Middle frontal gyrus (tissue), 1 donor: ENCODE measurements around the gene PLEKHM2.
"Not testable (repeated sequence)": the region's sequence is repeated elsewhere in the genome, so short reads cannot be mapped to it uniquely, and the experiment has no call there.

ENCODE experiments used
- DNase-seq: peaks from one replicate; pipeline ENCODE4 v3.0.0-alpha.2; 2015; ENCODE audit warnings: low spot score; ENCODE audit errors: extremely low spot score

The PLEKHM2 gene

GRCh38 chr1:15699321-15699720, 15.2 kb downstream of the PLEKHM2 start:
- not testable (repeated sequence) for DNase-seq

- DNase-seq = no peak
Observed at GRCh38 chr1:15700508-15700907, 16.4 kb downstream of the PLEKHM2 start.

- DNase-seq = no peak
Observed at GRCh38 chr1:15701784-15702183, 17.7 kb downstream of the PLEKHM2 start.

- DNase-seq = no peak
Observed at GRCh38 chr1:15702722-15703550, 18.8 kb downstream of the PLEKHM2 start.

- DNase-seq = peak; percentile 73
Observed at GRCh38 chr1:15703562-15703961, 19.4 kb downstream of the PLEKHM2 start.

GRCh38 chr1:15704526-15705183, 20.5 kb downstream of the PLEKHM2 start:
- DNase-seq = no peak

GRCh38 chr1:15705184-15705566, 21.1 kb downstream of the PLEKHM2 start:
- no peak for DNase-seq

- no peak for DNase-seq
Observed at GRCh38 chr1:15706751-15707150, 22.6 kb downstream of the PLEKHM2 start.

- no peak for DNase-seq
Observed at GRCh38 chr1:15707239-15707925, 23.3 kb downstream of the PLEKHM2 start.

- no peak for DNase-seq
Observed at GRCh38 chr1:15708486-15709137, 24.5 kb downstream of the PLEKHM2 start.

GRCh38 chr1:15709226-15709625, 25.1 kb downstream of the PLEKHM2 start:
- DNase-seq = no peak

- no peak for DNase-seq
Observed at GRCh38 chr1:15712168-15712567, 28.0 kb downstream of the PLEKHM2 start.

- peak; percentile 31 for DNase-seq
Observed at GRCh38 chr1:15714406-15715136, 30.5 kb downstream of the PLEKHM2 start.

GRCh38 chr1:15717418-15718125, 33.5 kb downstream of the PLEKHM2 start:
- no peak for DNase-seq

- no peak for DNase-seq
Observed at GRCh38 chr1:15718199-15718601, 34.1 kb downstream of the PLEKHM2 start.

GRCh38 chr1:15719381-15720120, 35.4 kb downstream of the PLEKHM2 start:
- no peak for DNase-seq

- DNase-seq = no peak
Observed at GRCh38 chr1:15720861-15721260, 36.7 kb downstream of the PLEKHM2 start.

- DNase-seq = no peak
Observed at GRCh38 chr1:15722411-15722810, 38.3 kb downstream of the PLEKHM2 start.

GRCh38 chr1:15722836-15723532, 38.9 kb downstream of the PLEKHM2 start:
- DNase-seq = no peak
